HepG2 (cell line): ENCODE data around the gene SGF29. TPM values are rescaled to one million over a fixed set of nuclear protein-coding genes. Genes with fewer than 3 reads are reported as not detected.

Experiments
- ARID4A ChIP-seq: sonication (generic); formaldehyde crosslinking; IDR thresholded peaks from 2 replicates; pipeline ENCODE4 v1.5.0; 2020; ENCODE audit warnings: mild to moderate bottlenecking, missing genetic modification reagents, borderline replicate concordance
- CHCHD3 ChIP-seq: sonication (generic); formaldehyde crosslinking; IDR thresholded peaks from 2 replicates; pipeline ENCODE4 v1.8.0; 2022; ENCODE audit warnings: mild to moderate bottlenecking, missing genetic modification reagents, moderate library complexity
- GMEB1 ChIP-seq: sonication (generic); formaldehyde crosslinking; IDR thresholded peaks from 2 replicates; pipeline ENCODE4 v1.5.1; 2020; ENCODE audit warnings: missing genetic modification reagents, mild to moderate bottlenecking, borderline replicate concordance
- PAX8 ChIP-seq: sonication (generic); formaldehyde crosslinking; IDR thresholded peaks from 2 replicates; pipeline ENCODE4 v1.8.0; 2022; ENCODE audit warnings: mild to moderate bottlenecking, missing genetic modification reagents, borderline replicate concordance
- PRDM10 ChIP-seq: sonication (generic); formaldehyde crosslinking; IDR thresholded peaks from 2 replicates; pipeline ENCODE4 v1.4.0; 2020; ENCODE audit warnings: low read depth, missing genetic modification reagents
- ZBTB38 ChIP-seq: sonication (generic); formaldehyde crosslinking; IDR thresholded peaks from 2 replicates; pipeline ENCODE4 v1.5.1; 2020; ENCODE audit warnings: mild to moderate bottlenecking, missing genetic modification reagents
- ZBTB42 ChIP-seq: sonication (generic); formaldehyde crosslinking; IDR thresholded peaks from 2 replicates; pipeline ENCODE4 v1.5.0; 2020; ENCODE audit warnings: mild to moderate bottlenecking, missing genetic modification reagents
- ZFX ChIP-seq: sonication (generic); formaldehyde crosslinking; IDR thresholded peaks from 2 replicates; pipeline ENCODE4 v1.4.0; 2020; ENCODE audit warnings: mild to moderate bottlenecking, low read depth, missing genetic modification reagents, moderate library complexity
- ZMYM3 ChIP-seq: sonication (generic); formaldehyde crosslinking; IDR thresholded peaks from 2 replicates; pipeline ENCODE4 v1.5.1; 2020; ENCODE audit warnings: mild to moderate bottlenecking, missing genetic modification reagents
- ZNF121 ChIP-seq: sonication (generic); formaldehyde crosslinking; IDR thresholded peaks from 2 replicates; pipeline ENCODE4 v1.5.0; 2020; ENCODE audit warnings: mild to moderate bottlenecking, missing genetic modification reagents
- ZNF234 ChIP-seq: sonication (generic); formaldehyde crosslinking; conservative IDR thresholded peaks from 2 replicates; pipeline ENCODE4 v1.5.1; 2020; ENCODE audit warnings: mild to moderate bottlenecking, missing genetic modification reagents
- ZNF280B ChIP-seq: sonication (generic); formaldehyde crosslinking; IDR thresholded peaks from 2 replicates; pipeline ENCODE4 v1.5.0; 2020; ENCODE audit warnings: missing genetic modification reagents, mild to moderate bottlenecking, borderline replicate concordance
- ZNF350 ChIP-seq: sonication (generic); formaldehyde crosslinking; IDR thresholded peaks from 2 replicates; pipeline ENCODE4 v1.4.0; 2020; ENCODE audit warnings: mild to moderate bottlenecking, low read depth, missing genetic modification reagents, borderline replicate concordance
- ZNF562 ChIP-seq: sonication (generic); formaldehyde crosslinking; IDR thresholded peaks from 2 replicates; pipeline ENCODE4 v1.8.0; 2022; ENCODE audit warnings: missing genetic modification reagents, borderline replicate concordance
- ZNF564 ChIP-seq: sonication (generic); formaldehyde crosslinking; IDR thresholded peaks from 2 replicates; pipeline ENCODE4 v1.8.1; 2023; ENCODE audit warnings: mild to moderate bottlenecking, missing genetic modification reagents
- ZNF570 ChIP-seq: sonication (generic); formaldehyde crosslinking; IDR thresholded peaks from 2 replicates; pipeline ENCODE4 v1.4.0; 2020; ENCODE audit warnings: mild to moderate bottlenecking, missing genetic modification reagents, borderline replicate concordance
- ZNF879 ChIP-seq: sonication (generic); formaldehyde crosslinking; IDR thresholded peaks from 2 replicates; pipeline ENCODE4 v1.8.1; 2023; ENCODE audit warnings: missing genetic modification reagents
- ZSCAN29 ChIP-seq: sonication (generic); formaldehyde crosslinking; conservative IDR thresholded peaks from 2 replicates; pipeline ENCODE4 v1.4.0; 2020; ENCODE audit warnings: mild to moderate bottlenecking, missing genetic modification reagents
- polyA plus RNA-seq, 8 experiments: library from polyadenylated mRNA; depleted of rRNA in 3 of 8; stranded (reverse) in 7 of 8; unstranded in 1 of 8; fragments of >200 nt; fragmentation: Illumina TruSeq in 4 of 8; extraction: Trizol in 4 of 8; gene quantifications; 2 replicates each; pipeline versions ENCODE4 v1.2.1 to v1.2.3, GENCODE V29; 2011 to 2016; ENCODE audit warnings: low read depth in 4 of 8, missing spikeins in 1 of 8, mixed read lengths in 1 of 8; ENCODE audit not compliant: insufficient read depth in 1 of 8
- total RNA-seq, 5 experiments: library from RNA; depleted of rRNA; stranded (reverse); fragments of >200 nt; fragmentation: Illumina TruSeq; extraction: Trizol; gene quantifications; 2 replicates each; pipeline ENCODE4 v1.2.3, GENCODE V29; 2016; ENCODE audit warnings: low read depth in 1 of 5

Gene SGF29
- total and polyA plus RNA-seq, 2 of the 13 experiments (the other 11 are each of a cell fraction or from before 2014, with no cell fraction given): 5.0 to 29.4 TPM

GRCh38 chr16:28596115-28596630 is 42.5 kb downstream of the SGF29 start (continued):
- TF ChIP-seq ZBTB42: 0 out of 2 replicates have a peak, but pooled peaks have one; percentile 33
- TF ChIP-seq ARID4A (CRISPR knock-in tag): peak; percentile 63
- TF ChIP-seq ZNF121 (CRISPR knock-in tag): peak; percentile 72
- peak; percentile 53; the same call in 1 of the 2 replicates for TF ChIP-seq ZNF350 (CRISPR knock-in tag)
- 0 out of 2 replicates have a peak, but pooled peaks have one; percentile 3 for TF ChIP-seq ZSCAN29 (CRISPR knock-in tag)
- no peak for TF ChIP-seq GMEB1 (CRISPR knock-in tag)
- TF ChIP-seq PRDM10: 0 out of 2 replicates have a peak, but pooled peaks have one; percentile 3
- TF ChIP-seq ZNF562 (CRISPR knock-in tag): no peak
- no peak for TF ChIP-seq ZNF879 (CRISPR knock-in tag)
- no peak for TF ChIP-seq PAX8 (CRISPR knock-in tag)
- no peak for TF ChIP-seq CHCHD3 (CRISPR knock-in tag)
- peak; percentile 82 for TF ChIP-seq ZFX (CRISPR knock-in tag)
- TF ChIP-seq ZNF234 (CRISPR knock-in tag): 0 out of 2 replicates have a peak, but pooled peaks have one; percentile 22
- 0 out of 2 replicates have a peak, but pooled peaks have one; percentile 67 for TF ChIP-seq ZNF564 (CRISPR knock-in tag)
- 0 out of 2 replicates have a peak, but pooled peaks have one; percentile 20 for TF ChIP-seq ZNF570 (CRISPR knock-in tag)
- TF ChIP-seq ZBTB38 (CRISPR knock-in tag): 0 out of 2 replicates have a peak, but pooled peaks have one; percentile 18
- peak; percentile 92 for TF ChIP-seq ZNF280B (CRISPR knock-in tag)
- 0 out of 2 replicates have a peak, but pooled peaks have one; percentile 10 for TF ChIP-seq ZMYM3 (CRISPR knock-in tag)
